Inflammatory macrophage treated with lipopolysaccharide for 1 hour (primary cell): Measurements from ENCODE around the gene PRLHR.
"Not testable (repeated sequence)": the region's sequence is repeated elsewhere in the genome, so short reads cannot be mapped to it uniquely, and the experiment has no call there.

ENCODE experiments used
- DNase-seq, 2 donors: peaks; one replicate each; pipeline ENCODE4 v3.0.0-alpha.2; 2020 to 2022

Gene PRLHR

DNA sequence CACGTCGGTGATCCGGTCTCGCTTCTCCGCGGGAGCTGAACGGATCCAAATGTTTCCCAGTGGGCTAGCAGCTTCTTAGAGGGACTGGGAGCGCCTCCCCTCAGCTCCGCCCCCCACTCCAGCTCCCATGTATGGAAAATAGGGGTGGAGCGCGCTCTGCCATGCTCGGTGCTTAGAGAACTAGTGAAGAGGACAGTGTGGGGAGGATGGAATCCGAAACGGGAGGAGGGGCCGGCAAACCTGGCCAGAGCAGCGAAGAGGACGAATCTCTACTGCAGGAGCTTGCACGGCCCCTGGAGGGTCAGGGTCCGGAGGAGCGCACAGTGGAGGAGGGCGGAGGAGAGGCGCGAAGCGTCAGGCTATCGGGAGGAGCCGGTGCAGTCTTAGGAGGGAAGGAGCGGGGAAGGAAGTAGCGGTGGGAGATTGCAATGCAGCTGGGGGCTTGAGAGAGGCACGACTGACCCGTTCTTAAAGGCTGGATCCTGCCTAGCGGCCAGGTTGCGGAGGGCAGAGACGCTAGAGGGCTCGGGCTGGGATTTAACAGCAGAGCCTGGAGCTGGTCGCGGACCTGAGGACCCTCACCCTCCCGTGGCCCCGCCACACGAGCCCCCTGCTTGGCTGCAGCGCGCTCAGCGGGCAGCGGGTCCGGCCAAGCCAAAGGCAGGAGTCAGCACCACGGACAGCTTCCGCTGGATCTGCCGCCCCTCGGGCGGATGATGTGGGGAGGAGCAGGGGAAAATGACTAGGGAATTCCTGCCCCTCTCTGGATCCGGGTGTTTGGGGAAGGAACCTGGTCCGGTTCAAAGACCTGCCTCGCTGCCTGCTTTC lies at the start of gene PRLHR:
Gene PRLHR, minus strand, starts transcription at position 51 of the 828 bp plus-strand sequence. CDS start 404 bp downstream, outside the sequence.
- no peak for DNase-seq

- no peak for DNase-seq
Measured at GRCh38 chr10:118642228-118642627, 46.8 kb upstream of the PRLHR start.

DNA sequence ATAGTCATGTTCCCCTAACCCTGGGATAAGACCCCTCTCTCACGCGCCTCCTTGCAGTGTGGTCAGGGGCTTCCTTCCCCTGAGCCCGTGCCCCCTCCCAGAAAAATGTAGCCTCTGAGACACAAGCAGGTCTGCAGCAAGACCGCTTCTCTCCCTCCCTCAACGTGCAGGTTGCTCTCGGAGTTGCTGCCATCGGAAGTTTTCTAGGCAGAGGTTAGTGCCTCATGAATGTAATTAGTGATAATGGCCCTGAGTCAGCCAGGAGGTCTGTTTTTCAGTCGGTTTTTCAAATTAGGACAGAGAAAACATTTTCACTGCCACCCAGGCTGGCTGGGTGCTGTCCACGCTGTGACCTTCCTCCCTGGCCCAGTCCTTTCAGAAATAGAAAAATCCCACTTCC lies 43.2 kb upstream of the PRLHR start:
- DNase-seq, result no peak

DNA sequence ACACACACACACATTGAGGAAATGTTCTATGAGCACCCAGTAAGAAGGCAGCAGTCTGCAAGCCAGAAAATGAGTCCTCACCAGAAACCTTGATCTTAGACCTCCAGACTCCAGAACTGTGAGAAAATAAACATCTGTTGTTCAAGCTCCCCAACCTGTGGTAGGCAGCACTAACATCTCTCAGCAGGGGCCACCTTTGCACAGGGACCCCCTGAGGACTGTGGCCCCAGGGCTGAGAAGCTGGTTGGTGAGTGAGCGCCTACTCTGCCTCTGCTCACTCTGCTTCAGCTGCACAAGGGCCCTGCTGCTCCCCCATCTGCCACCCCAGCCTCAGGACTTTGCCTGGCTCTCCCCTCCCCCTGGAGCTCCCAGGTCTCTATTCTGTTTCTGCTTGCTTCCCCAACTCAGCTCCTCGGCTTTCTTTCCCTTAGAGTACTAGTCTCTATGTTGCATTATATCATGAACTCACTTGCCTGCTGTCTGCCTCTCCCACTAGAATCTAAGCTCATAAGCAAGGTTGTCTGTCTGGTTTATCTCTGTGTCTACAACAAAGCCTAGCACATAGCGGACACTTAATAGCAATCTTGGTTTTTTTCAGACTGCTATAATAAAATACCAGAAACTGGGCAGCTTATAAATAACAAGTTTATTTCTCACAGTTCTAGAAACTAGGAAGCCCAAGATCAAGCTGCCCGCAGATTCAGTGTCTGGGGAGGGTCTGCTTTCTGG lies 40.4 kb upstream of the PRLHR start:
- DNase-seq, result no peak

DNA sequence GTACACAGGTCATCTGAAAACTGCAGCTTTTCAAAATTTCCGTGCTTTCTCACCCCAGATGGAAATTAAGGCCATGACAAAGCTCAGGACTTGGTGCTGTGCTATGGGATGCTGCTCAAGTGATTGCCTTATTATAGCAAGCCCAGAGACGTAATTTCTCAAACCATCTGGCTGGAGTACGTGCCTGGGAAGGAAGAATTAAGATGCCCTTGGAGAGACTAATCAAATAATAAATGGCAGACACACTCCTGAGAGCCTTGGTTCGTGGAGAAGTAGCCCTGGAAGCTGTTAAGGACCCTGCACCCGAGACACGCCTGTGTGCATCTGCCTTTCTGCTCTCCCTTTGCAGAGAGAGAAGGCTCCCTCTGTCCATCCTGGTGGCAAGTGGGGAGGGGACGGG lies 38.3 kb upstream of the PRLHR start:
- no peak for DNase-seq

DNA sequence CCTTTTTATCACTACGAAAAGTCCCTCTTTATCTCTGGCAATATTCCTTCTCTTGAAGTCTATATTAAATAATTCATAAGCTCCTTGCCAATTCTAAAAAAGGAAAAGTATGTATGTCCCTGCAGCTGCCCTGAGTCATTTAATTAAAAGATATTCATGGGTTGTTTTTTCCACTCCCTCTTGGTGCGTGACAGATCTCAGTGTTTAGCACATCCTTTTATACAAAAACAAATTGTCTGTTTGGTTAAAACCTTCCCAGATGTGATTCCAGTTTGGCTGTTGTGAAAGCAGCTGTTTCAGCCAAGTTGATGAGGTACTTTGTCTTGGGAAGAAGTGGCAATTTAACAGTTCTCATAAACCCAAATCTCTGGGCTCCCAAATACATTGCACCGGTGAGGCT lies 33.8 kb upstream of the PRLHR start:
- DNase-seq, result no peak

GRCh38 chr10:118628397-118628796 lies 32.9 kb upstream of the PRLHR start:
- no peak for DNase-seq

- no peak for DNase-seq
Measured at GRCh38 chr10:118626953-118627352, 31.5 kb upstream of the PRLHR start.

- no peak for DNase-seq
Measured at GRCh38 chr10:118625504-118625903, 30.1 kb upstream of the PRLHR start.

DNA sequence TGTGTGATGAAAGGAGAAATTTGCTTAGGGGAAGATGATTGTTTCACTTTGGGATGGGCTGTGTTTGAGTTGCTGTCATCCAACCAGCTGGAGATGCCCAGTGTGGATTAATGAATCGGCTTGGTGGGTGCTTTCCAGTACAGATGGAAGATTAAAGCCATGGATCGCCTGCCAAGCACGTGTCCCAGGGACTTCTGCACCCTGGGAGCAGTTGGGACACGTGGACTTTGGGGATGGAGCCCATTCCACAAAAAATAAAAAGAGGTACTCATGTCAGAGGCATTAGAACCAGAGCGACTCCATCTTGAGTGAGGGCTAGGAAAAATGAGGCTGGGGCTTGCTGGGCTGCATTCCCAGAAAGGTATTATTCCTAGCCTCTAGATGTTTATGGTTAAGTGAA lies 29.3 kb upstream of the PRLHR start:
- DNase-seq, result no peak

- DNase-seq, result no peak
Measured at GRCh38 chr10:118621304-118621942, 26.0 kb upstream of the PRLHR start.

- DNase-seq, result not testable (repeated sequence)
Measured at GRCh38 chr10:118613863-118614262, 18.4 kb upstream of the PRLHR start.

- DNase-seq, result no peak
Measured at GRCh38 chr10:118610577-118610976, 15.1 kb upstream of the PRLHR start.

DNA sequence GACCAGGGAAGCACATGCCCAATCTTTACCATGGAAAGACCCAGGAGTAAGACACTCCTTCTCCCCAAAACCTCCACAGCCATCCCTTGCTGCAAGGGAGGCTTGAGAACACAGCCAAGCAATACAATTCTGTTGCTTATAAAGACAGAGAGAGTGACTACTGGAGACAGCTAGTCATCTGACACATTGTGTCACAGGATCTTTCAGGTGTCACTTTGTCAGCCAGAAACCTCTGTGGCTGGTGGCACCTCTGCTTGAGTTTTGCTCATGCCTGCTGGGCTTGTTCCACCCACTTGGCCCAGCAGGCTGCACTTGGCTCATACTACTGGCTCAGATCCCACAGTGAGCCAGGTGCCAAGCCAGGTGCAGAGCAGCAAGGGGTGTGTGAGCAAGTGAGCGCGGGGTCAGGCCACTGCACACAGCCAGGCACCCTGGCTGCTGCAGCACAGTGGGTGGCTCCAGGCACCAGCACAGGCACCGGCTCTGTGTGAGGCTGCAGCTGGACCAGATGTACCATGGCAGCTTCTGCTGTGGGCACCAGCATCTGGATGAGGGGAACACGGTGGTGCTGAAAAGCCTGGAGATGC lies 12.4 kb upstream of the PRLHR start:
- DNase-seq, result no peak

DNA sequence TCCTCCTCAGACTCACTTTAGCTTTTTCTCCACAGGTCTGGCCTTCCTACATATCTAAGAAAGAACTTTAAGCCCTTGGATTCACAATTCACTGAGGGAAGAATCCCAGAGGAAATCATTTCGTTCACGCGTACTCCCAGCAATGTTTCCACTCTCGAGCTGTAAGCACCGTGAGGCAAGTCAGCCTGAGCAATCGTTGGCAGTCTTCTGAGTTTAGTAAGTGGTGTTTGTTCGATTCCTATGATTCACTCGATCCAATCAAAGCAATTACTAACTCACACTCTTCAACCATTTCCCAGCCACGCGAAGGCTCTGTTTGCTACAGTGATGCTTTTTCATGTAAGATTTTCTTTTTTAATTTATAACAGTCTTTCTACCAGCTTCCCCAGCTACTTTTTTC lies 10.2 kb upstream of the PRLHR start:
- DNase-seq, result no peak

DNA sequence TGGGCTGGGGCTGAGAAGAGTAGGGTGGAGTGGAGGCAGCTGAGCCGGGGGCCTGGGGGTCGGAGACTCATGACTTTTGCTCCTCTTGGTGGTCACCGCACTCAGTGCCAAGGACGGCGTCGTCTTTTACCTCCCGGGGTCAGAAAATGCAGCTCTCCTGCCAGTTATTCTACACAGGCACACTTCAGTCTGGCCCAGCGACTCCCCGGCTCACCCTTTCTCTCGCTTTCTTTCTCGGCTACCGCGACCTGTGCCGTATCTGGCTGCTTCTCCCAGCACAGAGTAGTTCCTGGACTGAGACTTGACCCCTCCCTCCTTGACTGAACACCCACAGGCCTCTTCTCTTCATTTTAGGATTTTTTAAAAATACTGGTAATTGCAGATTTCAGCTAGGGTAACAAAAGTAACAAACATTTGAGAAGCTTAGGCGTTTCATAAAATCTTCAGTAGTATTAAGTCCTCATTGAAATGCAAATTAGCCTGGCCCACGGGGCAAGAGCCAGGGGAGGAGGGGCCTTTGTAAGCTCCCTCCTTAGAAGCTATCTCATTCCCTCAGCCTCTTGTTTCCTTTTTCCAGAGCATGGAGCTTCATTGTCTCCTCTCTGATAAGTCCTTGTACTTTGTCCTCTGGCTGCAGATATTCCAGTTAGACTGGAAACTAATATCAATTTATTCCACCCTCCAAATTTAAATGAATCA lies 1.1 kb upstream of the PRLHR start:
- no peak for DNase-seq

GRCh38 chr10:118595064-118595420 lies 406 bp downstream of the PRLHR start:
- no peak for DNase-seq

DNA sequence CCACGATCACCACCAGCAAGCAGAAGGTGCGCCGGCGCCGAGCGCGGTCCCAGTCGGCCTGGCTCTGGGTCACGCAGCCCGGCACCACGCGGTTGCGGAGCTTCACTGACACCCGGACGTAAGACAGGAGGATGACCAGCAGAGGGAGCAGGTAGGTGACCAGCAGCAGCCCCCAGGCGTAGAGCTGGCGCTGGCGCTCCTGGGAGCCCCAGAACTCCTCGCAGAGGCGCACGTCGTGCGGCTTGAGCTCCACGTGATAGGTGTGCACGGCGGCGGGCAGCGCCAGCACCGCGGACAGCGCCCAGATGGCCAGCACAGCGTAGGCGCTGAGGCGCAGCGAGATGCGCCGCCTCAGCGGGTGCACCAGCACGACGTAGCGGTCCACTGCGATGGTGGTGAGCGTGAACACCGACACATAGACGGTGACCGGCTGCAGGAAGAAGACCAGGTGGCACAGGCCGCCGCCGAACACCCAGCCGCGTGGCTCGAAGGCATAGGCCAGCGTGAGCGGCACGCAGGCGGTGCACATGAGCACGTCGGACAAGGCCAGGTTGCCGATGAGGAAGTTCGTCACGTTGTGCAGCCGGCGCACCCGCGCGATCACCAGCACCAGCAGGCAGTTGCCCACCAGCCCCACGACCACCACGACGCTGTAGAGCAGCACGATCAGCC lies 920 bp downstream of the PRLHR start:
- peak; percentile 5 to 16 for DNase-seq

- no peak for DNase-seq
Measured at GRCh38 chr10:118592675-118593330, 2.6 kb downstream of the PRLHR start.

DNA sequence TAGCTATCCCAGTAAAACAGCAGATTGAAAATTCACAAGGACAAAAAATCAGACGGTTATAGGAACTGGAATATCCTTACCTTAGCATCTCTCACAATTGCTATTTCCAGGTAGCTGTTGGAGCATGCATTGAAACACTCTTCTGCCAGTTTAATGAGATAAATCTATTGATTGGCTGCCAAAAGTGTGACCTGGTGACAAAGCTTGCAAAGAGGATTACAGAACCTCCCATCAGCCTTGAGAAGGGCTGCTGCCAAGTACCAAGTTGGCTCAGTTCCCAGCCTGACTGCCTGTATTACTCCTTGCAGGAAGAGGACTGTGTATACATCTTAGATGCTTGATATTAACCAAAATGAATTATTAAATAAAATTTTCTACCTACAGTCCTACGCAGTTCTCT lies 5.1 kb downstream of the PRLHR start:
- no peak for DNase-seq

GRCh38 chr10:118587881-118588651 lies 7.4 kb downstream of the PRLHR start:
- no peak for DNase-seq
